ELR (cell line): ENCODE measurements around the gene NSMCE1.

Source experiments
- DNase-seq: peaks from one replicate; pipeline ENCODE4 v3.0.0-alpha.2; 2015; ENCODE audit warnings: low read depth

Gene NSMCE1

DNA sequence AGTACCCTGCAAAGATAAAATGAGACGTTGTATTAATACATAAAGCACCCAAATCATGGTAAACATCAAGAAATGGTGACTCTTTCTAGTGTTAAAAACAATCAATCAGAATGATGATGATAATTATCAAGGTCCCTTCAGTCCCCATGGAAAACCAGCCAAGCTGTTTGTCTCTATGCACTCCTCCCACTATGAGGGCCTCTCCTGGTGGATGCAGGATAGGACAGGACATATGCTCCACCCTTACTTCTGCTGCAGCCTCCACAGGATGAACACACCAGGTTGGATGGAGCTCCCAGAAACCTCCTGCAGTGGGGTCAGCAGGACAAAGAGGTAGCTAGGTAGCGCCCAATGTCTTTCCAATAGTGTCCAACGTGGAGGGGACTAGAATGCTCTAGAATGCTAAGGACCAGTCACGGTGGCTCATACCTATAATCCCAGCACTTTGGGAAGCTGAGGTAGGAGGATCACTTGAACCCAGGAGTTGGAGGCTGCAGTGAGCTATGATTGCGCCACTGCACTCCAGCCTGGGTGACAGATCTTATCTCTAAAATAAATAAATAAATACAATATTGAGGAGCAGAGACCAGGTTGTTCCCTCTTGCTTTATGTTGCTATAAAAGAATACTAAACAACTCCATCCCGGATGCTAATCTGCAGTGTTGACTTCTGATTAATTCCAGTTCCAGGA, 75.1 kb downstream of the NSMCE1 start:
- DNase-seq, result peak; percentile 15

DNA sequence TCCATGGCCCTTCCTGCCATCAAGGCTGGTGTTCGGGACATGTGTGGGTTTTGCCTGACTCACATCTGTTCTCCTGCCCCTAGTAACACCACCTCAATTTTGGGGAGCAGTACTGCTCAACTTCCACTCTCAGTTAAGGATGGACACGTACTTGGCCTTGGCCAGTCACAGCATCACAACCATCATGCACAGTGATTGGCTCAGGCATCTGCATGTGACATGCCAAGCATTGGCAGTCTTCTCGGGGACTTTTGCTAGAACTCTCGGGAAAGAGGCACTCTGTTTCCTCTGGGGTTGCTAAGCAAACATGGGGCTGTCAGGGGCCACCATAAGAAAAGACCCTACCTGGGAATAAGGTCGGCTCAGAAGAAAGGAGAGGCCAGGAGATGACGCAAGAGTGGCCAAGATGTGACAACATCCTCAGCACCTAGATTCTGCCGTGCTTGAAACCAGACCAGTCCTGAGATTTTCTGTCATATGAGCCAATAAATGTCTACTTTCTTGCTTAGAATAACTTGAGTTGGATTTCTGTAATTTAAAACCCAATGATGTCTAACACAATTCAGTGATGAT, 77.1 kb downstream of the NSMCE1 start:
- no peak for DNase-seq

DNA sequence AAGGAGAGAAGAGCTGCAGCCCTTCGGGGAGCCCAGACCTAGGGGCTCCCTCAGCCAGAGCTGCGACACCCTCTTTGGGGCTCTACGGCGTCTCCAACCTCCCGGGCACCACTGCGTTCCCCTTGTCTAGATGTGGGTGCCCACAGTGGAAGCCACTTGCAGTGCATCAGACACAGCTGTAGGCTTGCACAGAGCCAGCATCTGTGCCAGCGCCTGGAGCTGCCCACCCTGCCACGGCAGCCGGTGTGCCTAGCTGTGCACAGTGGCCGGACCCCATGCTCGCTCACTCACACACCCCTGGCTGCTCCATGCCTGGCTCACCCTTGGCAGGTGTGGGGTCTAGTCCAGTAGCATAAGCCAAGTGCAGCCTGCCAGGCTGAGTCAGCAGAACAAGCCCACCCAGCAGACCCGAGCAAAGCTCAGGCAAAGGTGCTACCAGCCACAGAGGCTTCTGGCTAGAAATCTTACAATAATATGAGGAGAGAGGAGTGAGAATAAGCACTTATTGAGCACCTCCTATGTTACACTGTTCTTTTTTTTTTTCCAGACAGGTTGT, 78.2 kb downstream of the NSMCE1 start:
- no peak for DNase-seq

DNA sequence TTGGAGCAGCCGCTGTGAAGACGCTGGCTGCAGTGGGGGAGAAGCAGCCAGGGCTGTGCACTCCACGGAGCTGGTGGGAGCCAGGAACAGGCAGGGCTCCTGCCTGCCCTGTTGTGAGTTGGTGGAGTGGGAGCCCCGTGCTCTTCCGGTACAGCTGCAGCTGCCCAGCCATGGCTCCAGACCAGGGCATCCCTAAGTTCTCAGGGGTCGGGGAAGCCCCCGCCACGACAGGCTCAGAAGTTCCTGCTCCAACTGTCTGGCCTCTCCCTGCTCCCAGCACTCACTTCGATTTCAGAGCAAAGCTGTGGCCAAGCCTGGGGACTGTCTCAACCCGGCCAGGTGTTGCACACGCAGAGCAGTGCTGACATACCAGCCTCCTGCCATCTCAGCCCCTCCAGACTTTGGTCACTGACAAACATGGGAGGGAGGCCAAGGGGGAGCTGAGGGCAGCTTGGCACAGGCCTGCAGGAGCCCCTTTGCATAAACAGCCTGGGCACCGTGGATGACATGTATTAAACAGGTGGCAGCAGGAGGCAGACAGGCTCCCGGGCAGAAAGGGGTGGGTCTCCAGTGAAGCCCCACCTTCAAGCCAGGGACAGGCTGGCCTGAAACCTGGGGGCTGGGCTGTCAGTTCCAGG, 79.1 kb downstream of the NSMCE1 start:
- no peak for DNase-seq

DNA sequence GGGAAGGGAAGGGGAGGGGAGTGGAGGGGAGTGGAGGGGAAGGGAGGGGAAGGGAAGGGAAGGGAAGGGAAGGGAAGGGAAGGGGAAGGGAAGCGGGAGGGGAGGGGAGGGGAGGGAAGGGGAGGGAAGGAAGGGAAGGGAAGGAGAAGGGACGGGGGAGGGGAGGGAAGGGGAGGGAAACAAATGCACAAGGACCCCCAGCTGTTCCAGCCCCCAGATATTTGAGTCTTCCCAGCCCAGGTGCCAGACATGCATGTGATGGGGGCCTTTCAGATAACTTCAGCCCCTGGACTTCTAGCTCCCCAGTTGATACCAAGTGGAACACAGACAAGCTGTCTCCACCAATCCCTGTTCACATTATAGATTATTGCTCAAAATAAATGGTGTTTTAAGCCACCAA, 79.9 kb downstream of the NSMCE1 start:
- DNase-seq, result no peak

DNA sequence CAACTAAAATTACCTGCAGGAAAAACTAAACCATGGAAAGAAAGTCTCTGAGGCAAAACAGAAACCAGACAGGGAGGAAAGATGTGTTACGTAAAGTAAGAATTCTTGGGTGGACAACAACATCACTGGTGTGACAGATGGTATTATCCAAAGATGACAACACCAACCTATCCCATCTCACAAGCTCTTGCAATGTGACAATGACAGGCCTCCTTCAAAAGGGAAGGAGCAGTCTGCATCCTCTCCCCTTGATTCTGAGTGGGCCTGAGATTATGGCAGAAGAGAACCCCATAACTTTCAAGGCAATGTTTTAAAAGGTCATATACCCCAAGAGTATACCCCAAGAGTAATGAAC, 82.8 kb downstream of the NSMCE1 start:
- no peak for DNase-seq

DNA sequence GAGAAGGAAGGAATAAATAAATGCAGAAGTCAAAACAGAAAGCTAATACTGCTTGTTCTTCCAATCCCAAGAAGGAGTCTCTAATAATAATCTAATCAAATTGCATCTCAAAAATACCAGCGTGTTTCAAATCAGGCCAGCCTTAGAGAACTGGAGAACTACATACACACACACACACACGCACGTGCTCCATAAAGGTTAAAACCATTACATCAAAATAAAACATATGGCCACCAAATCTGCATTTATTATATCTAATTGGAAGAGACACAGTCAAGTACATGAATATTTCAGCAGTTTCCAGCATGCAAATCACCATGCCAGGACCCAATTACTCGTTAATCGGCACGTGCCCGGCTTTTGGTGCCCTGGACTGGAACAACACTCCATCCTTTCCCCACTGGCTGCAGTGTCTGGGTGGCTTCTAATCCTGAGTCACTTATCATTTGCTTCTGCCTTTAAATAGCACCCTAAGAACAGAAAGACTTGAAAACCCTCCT, 85.6 kb downstream of the NSMCE1 start:
- no peak for DNase-seq

DNA sequence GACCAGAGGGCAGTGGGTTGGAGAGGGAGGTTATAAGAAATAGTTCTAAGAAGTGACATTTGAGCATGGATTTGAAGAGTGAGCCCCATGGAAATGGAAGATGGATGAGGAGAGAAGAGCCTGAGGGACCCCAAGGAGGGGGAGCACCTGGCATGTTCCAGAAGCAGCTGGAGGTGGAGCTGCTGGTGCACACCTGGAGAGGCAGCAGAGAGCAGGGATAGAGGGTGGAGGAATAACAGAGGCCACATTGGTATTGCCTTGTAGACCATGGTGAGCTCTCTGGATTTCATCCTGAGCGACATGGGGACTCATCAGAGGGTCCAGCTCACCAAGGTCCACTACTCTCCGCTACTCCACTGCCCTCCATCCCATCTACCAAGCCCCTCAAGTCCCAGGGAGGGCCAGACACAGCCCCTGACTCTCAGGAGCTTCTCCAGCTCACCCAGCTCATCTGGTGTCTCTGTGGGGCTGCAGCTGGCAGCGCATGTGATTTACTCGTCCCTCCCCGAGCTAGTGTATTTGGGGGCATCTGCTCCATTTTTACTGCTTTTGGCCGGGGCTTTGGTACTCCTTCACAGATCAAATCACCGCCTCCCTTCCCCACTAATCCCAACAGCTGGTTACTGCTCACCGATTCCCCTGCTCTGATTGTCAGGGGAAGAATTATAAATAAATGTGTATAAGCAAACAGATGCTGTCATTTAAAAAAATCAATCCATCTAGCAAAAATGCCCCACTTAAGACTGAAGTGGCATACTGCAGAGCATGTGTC, 87.4 kb downstream of the NSMCE1 start:
- no peak for DNase-seq

DNA sequence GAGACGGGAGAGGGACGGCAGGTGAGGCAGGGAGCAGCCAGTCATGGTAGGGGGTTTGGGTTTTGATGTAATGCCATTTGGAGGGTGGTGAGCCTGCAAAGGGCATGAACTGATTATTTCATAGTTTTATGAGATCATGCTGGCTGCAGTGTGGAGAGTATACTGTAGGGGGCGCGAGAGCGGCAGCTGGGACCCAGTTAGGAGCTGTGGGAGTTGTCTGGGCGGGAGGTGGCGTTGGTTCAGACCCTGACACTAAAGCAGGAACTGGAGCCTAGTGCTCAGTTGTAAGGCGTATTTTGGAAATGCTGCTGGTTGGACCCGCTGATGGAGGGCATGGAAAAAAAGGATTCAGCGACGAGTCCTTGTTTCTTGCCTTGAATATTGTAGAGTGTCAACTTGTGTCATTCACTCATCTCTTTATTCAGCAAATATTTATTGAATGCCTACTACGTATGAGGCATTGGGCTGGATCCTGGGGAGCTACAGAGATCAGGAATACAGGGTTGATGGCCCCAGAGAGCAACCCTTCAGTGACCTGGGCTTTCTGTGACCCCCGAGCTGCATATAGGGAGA, 89.0 kb downstream of the NSMCE1 start:
- peak; percentile 66 for DNase-seq

DNA sequence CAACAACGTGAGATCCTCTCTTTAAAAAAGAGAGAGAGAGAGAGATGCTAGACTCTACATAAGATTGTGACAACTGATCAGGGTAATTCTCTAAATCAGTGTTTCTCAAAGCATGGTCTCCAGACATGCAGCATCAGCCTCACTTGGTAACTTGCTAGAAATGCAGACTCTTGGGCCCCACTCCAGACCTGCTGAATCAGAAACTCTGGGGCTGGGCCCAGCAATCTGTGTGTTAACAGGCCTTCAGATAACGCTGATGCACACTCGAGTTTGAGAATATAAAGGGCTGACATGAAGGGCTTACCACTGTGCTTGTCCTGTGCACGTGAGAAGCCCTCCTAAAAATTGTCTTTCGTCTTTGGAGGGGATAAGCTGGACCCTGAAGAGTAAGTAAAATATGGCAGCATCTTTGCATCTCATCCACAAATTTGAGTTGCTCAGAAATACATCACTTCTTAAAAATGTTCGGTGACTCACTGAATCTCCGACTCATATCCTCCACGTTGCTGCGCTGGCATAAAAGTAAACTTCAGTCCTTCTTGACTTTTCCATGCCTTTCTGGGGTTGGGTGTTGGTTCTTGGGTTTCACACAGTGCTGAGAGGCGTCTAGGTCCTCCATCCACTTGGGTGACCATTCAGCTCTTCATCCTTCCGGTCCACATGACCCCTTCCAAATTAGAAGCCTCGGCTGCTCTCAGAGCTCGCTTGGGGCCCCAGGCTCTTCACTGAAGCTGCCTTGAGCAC, 91.4 kb downstream of the NSMCE1 start:
- DNase-seq, result peak; percentile 87

DNA sequence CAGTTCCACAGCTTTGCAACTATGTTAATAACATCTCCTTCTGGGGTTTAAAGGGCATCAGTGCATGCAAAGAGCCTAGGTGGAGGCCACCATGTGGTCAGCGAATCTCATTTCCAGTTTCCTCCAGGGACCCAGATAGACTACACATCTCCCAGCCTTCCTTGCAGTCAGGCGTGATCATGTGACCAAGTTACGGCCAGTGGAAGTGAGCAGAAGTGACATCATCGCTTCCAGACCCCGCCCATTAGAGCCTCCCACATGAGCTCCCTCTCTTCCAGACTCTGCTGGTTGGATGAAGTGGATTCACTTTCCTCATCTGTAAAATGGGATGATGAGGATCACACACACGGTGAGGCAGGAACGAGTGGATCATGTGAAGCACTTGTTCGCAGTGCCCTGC, 92.7 kb downstream of the NSMCE1 start:
- peak; percentile 10 for DNase-seq
